Fibroblast of lung (primary cell): ENCODE data around the gene UGGT1.

Source experiments
- EZH2 ChIP-seq: IDR thresholded peaks from 2 replicates; pipeline ENCODE4 v1.5.1; 2012; ENCODE audit warnings: low read length, control low read depth, mild to moderate bottlenecking; ENCODE audit errors: missing control alignments
- TF ChIP-seq, protein P1 (sequence below), 2 donors: IDR thresholded peaks in 1 of 2; conservative IDR thresholded peaks in 1 of 2; 1 replicate in 1 of 2; 2 replicates in 1 of 2; pipeline ENCODE4 v1.5.1; 2011 to 2012; ENCODE audit warnings: low read length in 2 of 2, control low read depth in 1 of 2, inconsistent platforms in 1 of 2, low read depth in 1 of 2, mild to moderate bottlenecking in 1 of 2

DNA sequence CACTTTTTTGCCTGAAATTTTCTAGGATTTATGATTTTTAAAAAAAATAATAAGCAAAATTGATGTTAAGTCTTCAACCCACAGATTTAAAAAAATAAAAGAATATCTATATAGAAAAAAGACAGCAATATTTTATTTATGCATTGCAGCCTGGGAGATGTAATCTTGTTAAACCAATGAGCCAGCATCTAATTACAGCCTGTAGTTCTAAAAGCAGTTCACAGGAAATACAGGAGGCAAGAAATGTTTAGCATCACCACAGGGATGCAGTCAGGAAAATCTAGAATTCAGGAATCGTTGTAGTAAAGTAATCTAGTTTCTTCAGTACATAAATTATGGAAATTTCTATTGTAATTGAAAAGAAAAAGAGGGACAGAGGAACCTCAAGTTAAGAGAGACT lies 17.2 kb downstream of the UGGT1 start:
- TF ChIP-seq, protein P1, sequence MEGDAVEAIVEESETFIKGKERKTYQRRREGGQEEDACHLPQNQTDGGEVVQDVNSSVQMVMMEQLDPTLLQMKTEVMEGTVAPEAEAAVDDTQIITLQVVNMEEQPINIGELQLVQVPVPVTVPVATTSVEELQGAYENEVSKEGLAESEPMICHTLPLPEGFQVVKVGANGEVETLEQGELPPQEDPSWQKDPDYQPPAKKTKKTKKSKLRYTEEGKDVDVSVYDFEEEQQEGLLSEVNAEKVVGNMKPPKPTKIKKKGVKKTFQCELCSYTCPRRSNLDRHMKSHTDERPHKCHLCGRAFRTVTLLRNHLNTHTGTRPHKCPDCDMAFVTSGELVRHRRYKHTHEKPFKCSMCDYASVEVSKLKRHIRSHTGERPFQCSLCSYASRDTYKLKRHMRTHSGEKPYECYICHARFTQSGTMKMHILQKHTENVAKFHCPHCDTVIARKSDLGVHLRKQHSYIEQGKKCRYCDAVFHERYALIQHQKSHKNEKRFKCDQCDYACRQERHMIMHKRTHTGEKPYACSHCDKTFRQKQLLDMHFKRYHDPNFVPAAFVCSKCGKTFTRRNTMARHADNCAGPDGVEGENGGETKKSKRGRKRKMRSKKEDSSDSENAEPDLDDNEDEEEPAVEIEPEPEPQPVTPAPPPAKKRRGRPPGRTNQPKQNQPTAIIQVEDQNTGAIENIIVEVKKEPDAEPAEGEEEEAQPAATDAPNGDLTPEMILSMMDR (conservative IDR thresholded peaks at IDR 0.05 in 1 of 2, IDR thresholded peaks at IDR 0.05 in 1 of 2; ENCODE audit: low read depth in 1 of 2, low read length in 2 of 2) = no peak
- no peak for TF ChIP-seq EZH2
